Karpas-422 (cell line): ENCODE results near the gene ZNF384. TPM values are rescaled to one million over a fixed set of nuclear protein-coding genes. Genes with fewer than 3 reads are reported as not detected.

Experiments
- small RNA-seq: library from RNA; depleted of rRNA; stranded (forward); fragments of <200 nt; gene quantifications from one replicate; pipeline ENCODE3, GENCODE V24; 2014
- total RNA-seq: library from RNA; depleted of rRNA; stranded (reverse); fragments of >200 nt; shearing (Covaris generic); gene quantifications from 2 replicates; pipeline ENCODE4 v1.2.3, GENCODE V29; 2014; ENCODE audit warnings: low replicate concordance; rRNA removed

ZNF384 gene
- total RNA-seq, 1 experiment from 2014 or later = 35.5 TPM

Small RNAs within 50 kb of the gene (small RNA-seq; reads per million reads assigned to genes)
- gene RNU6-781P = not detected

Other genes starting within 250 kb of the ZNF384 start
- 155 and 203 TPM in 2 replicates for gene CD27, start 244.4 kb downstream of the ZNF384 start, total RNA-seq
- 6.1 and 11.2 TPM in 2 replicates for gene TAPBPL, start 237.3 kb downstream of the ZNF384 start, total RNA-seq
- gene VAMP1, start 218.7 kb downstream of the ZNF384 start, total RNA-seq = 528 and 555 TPM in 2 replicates
- 171 and 201 TPM in 2 replicates for gene MRPL51, start 196.1 kb downstream of the ZNF384 start, total RNA-seq
- 103 and 124 TPM in 2 replicates for gene NCAPD2, start 195.3 kb downstream of the ZNF384 start, total RNA-seq
- gene GAPDH, start 154.9 kb downstream of the ZNF384 start, total RNA-seq = 13,828 and 17,952 TPM in 2 replicates
- gene IFFO1, start 133.3 kb downstream of the ZNF384 start, total RNA-seq = 8.2 and 14.5 TPM in 2 replicates
- gene NOP2, start 121.1 kb downstream of the ZNF384 start, total RNA-seq = 66.2 and 85.7 TPM in 2 replicates
- 216 and 315 TPM in 2 replicates for gene CHD4, start 82.0 kb downstream of the ZNF384 start, total RNA-seq
- 10.3 and 14.6 TPM in 2 replicates for gene LPAR5, start 53.4 kb downstream of the ZNF384 start, total RNA-seq
- 2.2 and 4.2 TPM in 2 replicates for gene ACRBP, start 41.9 kb downstream of the ZNF384 start, total RNA-seq
- 40.1 and 52.9 TPM in 2 replicates for gene ING4, start 26.3 kb downstream of the ZNF384 start, total RNA-seq
- not detected in 2 replicates for gene PIANP, start 11.4 kb upstream of the ZNF384 start, total RNA-seq
- gene COPS7A, start 34.7 kb upstream of the ZNF384 start, total RNA-seq = 39.2 and 42.9 TPM in 2 replicates
- gene MLF2, start 63.8 kb upstream of the ZNF384 start, total RNA-seq = 183 and 263 TPM in 2 replicates
- 5.0 and 7.3 TPM in 2 replicates for gene PTMS, start 77.0 kb upstream of the ZNF384 start, total RNA-seq
- 0.22 and 0.32 TPM in 2 replicates for gene LAG3, start 83.1 kb upstream of the ZNF384 start, total RNA-seq
- gene CD4, start 100.2 kb upstream of the ZNF384 start, total RNA-seq = not detected in 2 replicates
- not detected in 2 replicates for gene GPR162, start 132.4 kb upstream of the ZNF384 start, total RNA-seq
- gene P3H3, start 139.0 kb upstream of the ZNF384 start, total RNA-seq = 3.1 and 8.3 TPM in 2 replicates
- 14.9 and 27.0 TPM in 2 replicates for gene GNB3, start 151.6 kb upstream of the ZNF384 start, total RNA-seq
- 47.6 and 70.0 TPM in 2 replicates for gene CDCA3, start 161.9 kb upstream of the ZNF384 start, total RNA-seq
- 36.9 and 66.6 TPM in 2 replicates for gene USP5, start 162.8 kb upstream of the ZNF384 start, total RNA-seq
- 1,584 and 1,673 TPM in 2 replicates for gene TPI1, start 178.2 kb upstream of the ZNF384 start, total RNA-seq
- 5.9 and 7.4 TPM in 2 replicates for gene SPSB2, start 183.9 kb upstream of the ZNF384 start, total RNA-seq
- 8.7 and 9.7 TPM in 2 replicates for gene LRRC23, start 215.4 kb upstream of the ZNF384 start, total RNA-seq
- gene ENO2, start 225.2 kb upstream of the ZNF384 start, total RNA-seq = 40.3 and 43.1 TPM in 2 replicates
- 8.8 and 11.7 TPM in 2 replicates for gene ATN1, start 238.6 kb upstream of the ZNF384 start, total RNA-seq